ENCODE measurements around the gene ZRANB1.

The ZRANB1 gene

GRCh38 chr10:125037145-125037877 is 95.4 kb downstream of the ZRANB1 start:
- DNase-seq (ENCODE audit: low spot score), result no peak
